DOHH2 (cell line): ENCODE measurements around the gene SPG7.
A peak's percentile ranks its signal among the peaks of the same experiment; 100 is the strongest.

Source experiments
- H3F3A ChIP-seq: fragments of 200-600 bp; sonication (generic), shearing (Covaris generic); 2 replicates; pipeline ENCODE4 v1.6.0; 2016; ENCODE audit warnings: antibody characterized with exemption, mild to moderate bottlenecking; ENCODE audit not compliant: control insufficient read depth, insufficient read depth
- H3K27ac ChIP-seq: fragments of 200-600 bp; sonication (generic); 2 replicates; pipeline ENCODE4 v1.5.1; 2014; ENCODE audit warnings: low read depth, mild to moderate bottlenecking, low read length, moderate library complexity
- H3K27me3 ChIP-seq: fragments of 200-600 bp; sonication (generic); 2 replicates; pipeline ENCODE4 v1.6.1; 2014; ENCODE audit warnings: mild to moderate bottlenecking, low read length, mixed read lengths; ENCODE audit not compliant: control insufficient read depth
- H3K36me3 ChIP-seq: fragments of 200-600 bp; sonication (generic); 2 replicates; pipeline ENCODE4 v1.6.1; 2014; ENCODE audit warnings: mild to moderate bottlenecking, low read length, moderate library complexity, mixed read lengths; ENCODE audit not compliant: control insufficient read depth
- H3K4me1 ChIP-seq: fragments of 200-600 bp; sonication (generic); 2 replicates; pipeline ENCODE4 v1.6.1; 2014; ENCODE audit warnings: mild to moderate bottlenecking, low read length, mixed read lengths; ENCODE audit not compliant: control insufficient read depth
- H3K4me2 ChIP-seq: fragments of 200-600 bp; sonication (generic); 2 replicates; pipeline ENCODE4 v1.6.0; 2014; ENCODE audit warnings: mild to moderate bottlenecking, low read length, moderate library complexity
- H3K4me3 ChIP-seq: fragments of 200-600 bp; sonication (generic); 2 replicates; pipeline ENCODE4 v1.5.1; 2014; ENCODE audit warnings: mild to moderate bottlenecking, low read length, mixed read lengths
- H3K79me2 ChIP-seq: fragments of 200-600 bp; sonication (generic); 2 replicates; pipeline ENCODE4 v1.6.1; 2014; ENCODE audit warnings: mild to moderate bottlenecking, low read length, mixed read lengths; ENCODE audit not compliant: control insufficient read depth
- H3K9me2 ChIP-seq: fragments of 200-600 bp; sonication (generic); replicated peaks from 2 replicates; pipeline ENCODE4 v1.6.1; 2014; ENCODE audit warnings: mild to moderate bottlenecking, low read length, mixed read lengths; ENCODE audit not compliant: control insufficient read depth
- H3K9me3 ChIP-seq: fragments of 200-600 bp; sonication (generic); 2 replicates; pipeline ENCODE4 v1.6.1; 2014; ENCODE audit warnings: antibody characterized with exemption, low read length, mixed read lengths; ENCODE audit not compliant: control insufficient read depth, insufficient read depth
- H4K20me1 ChIP-seq: fragments of 200-600 bp; sonication (generic); 2 replicates; pipeline ENCODE4 v1.6.0; 2014; ENCODE audit warnings: low read depth, mild to moderate bottlenecking, antibody characterized with exemption, low read length, moderate library complexity; ENCODE audit not compliant: control insufficient read depth, insufficient read depth
- EZH2phosphoT487 ChIP-seq: fragments of 200-600 bp; sonication (generic); IDR thresholded peaks from 2 replicates; pipeline ENCODE4 v1.6.1; 2017; ENCODE audit warnings: borderline replicate concordance, mild to moderate bottlenecking, antibody characterized with exemption, low read length, moderate library complexity, mixed read lengths
- TF ChIP-seq, protein P1 (sequence below): fragments of 200-600 bp; sonication (generic); IDR thresholded peaks from one replicate; pipeline ENCODE4 v1.5.1; 2014; ENCODE audit warnings: antibody characterized with exemption, mild to moderate bottlenecking, low read depth, low read length; ENCODE audit not compliant: poor library complexity, severe bottlenecking

SPG7 gene

DNA sequence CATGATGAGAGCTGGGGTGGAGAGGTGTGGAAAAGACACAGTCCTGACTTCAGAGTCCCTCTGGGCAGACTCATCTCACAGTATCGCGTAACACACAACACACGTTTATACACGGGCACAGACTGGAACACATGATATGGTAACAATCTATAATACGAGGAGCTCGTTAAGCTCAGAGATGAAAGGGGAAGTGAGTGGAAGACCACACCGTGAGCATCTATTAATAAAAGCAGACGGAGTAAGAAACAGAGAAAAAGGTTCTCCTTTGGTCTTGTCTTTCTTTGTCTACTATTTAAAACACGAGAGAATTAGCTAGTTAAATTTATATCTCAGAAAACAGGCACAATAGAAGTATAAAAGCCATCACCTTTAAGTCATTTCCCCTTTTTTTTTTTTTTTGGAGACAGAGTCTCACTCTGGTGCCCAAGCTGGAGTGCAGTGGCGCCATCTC lies 31.4 kb upstream of the SPG7 start:
- no peaks in the 10 kb centered on the region for H3K9me2 ChIP-seq
- H3F3A ChIP-seq, result peaks cover 13% of the 10 kb centered on the region
- peaks cover 58% of the 10 kb centered on the region for H3K4me1 ChIP-seq
- no peaks in the 10 kb centered on the region for H3K27me3 ChIP-seq
- TF ChIP-seq EZH2phosphoT487, result no peak
- TF ChIP-seq, protein P1, sequence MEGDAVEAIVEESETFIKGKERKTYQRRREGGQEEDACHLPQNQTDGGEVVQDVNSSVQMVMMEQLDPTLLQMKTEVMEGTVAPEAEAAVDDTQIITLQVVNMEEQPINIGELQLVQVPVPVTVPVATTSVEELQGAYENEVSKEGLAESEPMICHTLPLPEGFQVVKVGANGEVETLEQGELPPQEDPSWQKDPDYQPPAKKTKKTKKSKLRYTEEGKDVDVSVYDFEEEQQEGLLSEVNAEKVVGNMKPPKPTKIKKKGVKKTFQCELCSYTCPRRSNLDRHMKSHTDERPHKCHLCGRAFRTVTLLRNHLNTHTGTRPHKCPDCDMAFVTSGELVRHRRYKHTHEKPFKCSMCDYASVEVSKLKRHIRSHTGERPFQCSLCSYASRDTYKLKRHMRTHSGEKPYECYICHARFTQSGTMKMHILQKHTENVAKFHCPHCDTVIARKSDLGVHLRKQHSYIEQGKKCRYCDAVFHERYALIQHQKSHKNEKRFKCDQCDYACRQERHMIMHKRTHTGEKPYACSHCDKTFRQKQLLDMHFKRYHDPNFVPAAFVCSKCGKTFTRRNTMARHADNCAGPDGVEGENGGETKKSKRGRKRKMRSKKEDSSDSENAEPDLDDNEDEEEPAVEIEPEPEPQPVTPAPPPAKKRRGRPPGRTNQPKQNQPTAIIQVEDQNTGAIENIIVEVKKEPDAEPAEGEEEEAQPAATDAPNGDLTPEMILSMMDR, result no peak
- H3K4me2 ChIP-seq, result peak overlapping the region; percentile 66
- H3K79me2 ChIP-seq, result peaks cover 100% of the 10 kb centered on the region
- H3K27ac ChIP-seq, result peak overlapping the region; percentile 60
- peaks cover 3% of the 10 kb centered on the region; the same call in 1 of the 2 replicates for H3K36me3 ChIP-seq
- H4K20me1 ChIP-seq, result peaks cover 72% of the 10 kb centered on the region
- no peaks in the 10 kb centered on the region for H3K9me3 ChIP-seq
- peak overlapping the region; percentile 44 for H3K4me3 ChIP-seq

DNA sequence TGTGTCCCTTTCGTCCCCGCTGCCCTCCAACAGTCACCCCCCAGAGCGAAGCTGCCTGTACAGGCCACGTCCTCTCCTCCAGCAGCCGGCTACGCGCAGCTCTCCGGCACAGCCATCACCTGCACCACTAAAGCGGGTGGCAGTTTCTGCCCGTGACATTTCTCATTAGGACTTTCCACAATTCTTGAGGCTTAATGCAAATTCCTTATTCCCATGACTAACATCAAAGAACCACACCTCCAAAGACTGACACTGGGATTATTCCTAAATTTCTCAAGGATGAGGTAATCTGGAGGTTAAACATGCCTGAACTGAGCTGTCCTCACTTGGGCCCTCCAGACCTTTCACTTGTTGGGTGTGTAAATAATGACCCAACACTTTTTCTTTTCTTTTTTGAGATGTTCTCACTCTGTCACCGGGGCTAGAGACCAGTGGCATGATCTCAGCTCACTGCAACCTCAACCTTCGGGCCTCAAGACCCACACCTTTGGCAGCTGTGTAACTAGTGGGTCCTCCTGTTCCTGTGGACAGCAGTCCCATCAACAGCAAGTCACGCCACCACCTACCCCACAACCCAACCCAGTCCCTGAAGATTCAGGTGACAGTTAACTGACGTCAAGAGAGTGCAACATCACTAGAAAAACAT lies 29.5 kb upstream of the SPG7 start:
- peaks cover 71% of the 10 kb centered on the region for H3K4me1 ChIP-seq
- H3K9me2 ChIP-seq, result no peaks in the 10 kb centered on the region
- H3F3A ChIP-seq, result peaks cover 13% of the 10 kb centered on the region
- peaks cover 9% of the 10 kb centered on the region for H3K36me3 ChIP-seq
- H3K27ac ChIP-seq, result no peak overlapping the region; the same call in 1 of the 2 replicates
- H4K20me1 ChIP-seq, result peaks cover 73% of the 10 kb centered on the region
- peaks cover 100% of the 10 kb centered on the region for H3K79me2 ChIP-seq
- H3K9me3 ChIP-seq, result no peaks in the 10 kb centered on the region
- no peak for TF ChIP-seq EZH2phosphoT487
- TF ChIP-seq, protein P1, result no peak
- H3K27me3 ChIP-seq, result no peaks in the 10 kb centered on the region
- H3K4me3 ChIP-seq, result peak overlapping the region; percentile 44
- peak overlapping the region; percentile 66 for H3K4me2 ChIP-seq

DNA sequence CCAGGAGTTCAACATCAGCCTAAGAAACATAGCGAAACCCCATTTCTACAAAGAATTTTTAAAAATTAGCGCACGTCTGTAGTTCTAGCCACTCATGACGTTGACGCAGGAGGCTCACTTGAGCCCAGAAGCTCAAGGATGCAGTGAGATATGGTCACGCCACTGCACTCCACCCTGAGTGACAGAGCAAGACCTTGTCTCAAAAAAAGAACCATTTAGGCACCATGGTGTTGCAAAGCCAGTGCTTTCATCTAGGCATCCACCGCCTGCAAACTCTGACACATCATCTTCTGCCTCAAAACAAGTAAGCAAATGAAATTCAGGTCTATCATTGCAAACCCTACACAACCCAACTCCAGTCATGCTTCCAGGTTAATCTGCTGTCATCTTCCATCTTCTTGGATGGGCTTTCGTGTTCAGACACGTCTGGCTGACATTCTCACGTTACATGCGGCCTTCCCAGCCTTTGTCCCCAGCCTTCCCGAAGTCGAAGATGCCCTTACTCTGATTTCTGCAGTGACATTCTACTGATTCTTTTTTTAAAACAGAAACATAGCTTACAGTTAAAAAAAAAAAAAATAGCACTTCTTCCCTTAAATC lies 26.7 kb upstream of the SPG7 start:
- Histone ChIP-seq H3K79me2 (peaks cover 100% of the 10 kb centered on the region), H3K9me3 (no peaks in the 10 kb centered on the region), H3K27ac (no peak overlapping the region), H3K4me2 (no peak overlapping the region), H3K4me1 (peaks cover 80% of the 10 kb centered on the region), H3K4me3 (no peak overlapping the region), H3F3A (peaks cover 13% of the 10 kb centered on the region), H3K36me3 (peaks cover 18% of the 10 kb centered on the region), H3K27me3 (no peaks in the 10 kb centered on the region), H4K20me1 (peaks cover 70% of the 10 kb centered on the region), H3K9me2 (no peaks in the 10 kb centered on the region)
- TF ChIP-seq, protein P1, result no peak
- TF ChIP-seq EZH2phosphoT487, result no peak
